Mesodermal cell (in vitro differentiated cells): ENCODE data around the gene CCDC136. TPM values are rescaled to one million over a fixed set of nuclear protein-coding genes. Genes with fewer than 3 reads are reported as not detected.

ENCODE experiments used
- H3K27ac ChIP-seq: 2 replicates; pipeline ENCODE4 v1.7.0; 2013; ENCODE audit warnings: mild to moderate bottlenecking, low read depth, low read length, moderate library complexity; ENCODE audit not compliant: severe bottlenecking
- H3K36me3 ChIP-seq: 2 replicates; pipeline ENCODE4 v1.7.1; 2013; ENCODE audit warnings: mild to moderate bottlenecking, low read length, moderate library complexity; ENCODE audit not compliant: control insufficient read depth, insufficient read depth
- H3K4me1 ChIP-seq: one replicate; pipeline ENCODE4 v1.7.1; 2013; ENCODE audit warnings: mild to moderate bottlenecking, low read length; ENCODE audit not compliant: insufficient read depth, control insufficient read depth, poor library complexity, severe bottlenecking
- H3K4me3 ChIP-seq: 2 replicates; pipeline ENCODE4 v1.7.0; 2013; ENCODE audit warnings: low read length, control low read depth, mild to moderate bottlenecking; ENCODE audit not compliant: insufficient read depth, poor library complexity, severe bottlenecking; ENCODE audit errors: extremely low read depth
- H3K9me3 ChIP-seq: 2 replicates; pipeline ENCODE4 v1.7.1; 2013; ENCODE audit warnings: mild to moderate bottlenecking, low read length, moderate library complexity; ENCODE audit not compliant: control insufficient read depth
- WGBS, 2 experiments: methylation state at CpG; one replicate each; pipeline ENCODE4 v1.1.5; 2013; ENCODE audit warnings: missing lambda C conversion rate in 2 of 2; ENCODE audit not compliant: insufficient coverage in 2 of 2; 5-methylcytosine and 5-hydroxymethylcytosine counted together
- polyA plus RNA-seq, 2 experiments: library from polyadenylated mRNA; stranded (reverse); fragments of 50-300 nt; gene quantifications; one replicate each; pipeline ENCODE4 v1.2.3, GENCODE V29; 2013

Gene CCDC136
- polyA plus RNA-seq (2013, experiment 1 of 2): 32.7 TPM
- polyA plus RNA-seq (2013, experiment 2 of 2): 33.8 TPM

DNA sequence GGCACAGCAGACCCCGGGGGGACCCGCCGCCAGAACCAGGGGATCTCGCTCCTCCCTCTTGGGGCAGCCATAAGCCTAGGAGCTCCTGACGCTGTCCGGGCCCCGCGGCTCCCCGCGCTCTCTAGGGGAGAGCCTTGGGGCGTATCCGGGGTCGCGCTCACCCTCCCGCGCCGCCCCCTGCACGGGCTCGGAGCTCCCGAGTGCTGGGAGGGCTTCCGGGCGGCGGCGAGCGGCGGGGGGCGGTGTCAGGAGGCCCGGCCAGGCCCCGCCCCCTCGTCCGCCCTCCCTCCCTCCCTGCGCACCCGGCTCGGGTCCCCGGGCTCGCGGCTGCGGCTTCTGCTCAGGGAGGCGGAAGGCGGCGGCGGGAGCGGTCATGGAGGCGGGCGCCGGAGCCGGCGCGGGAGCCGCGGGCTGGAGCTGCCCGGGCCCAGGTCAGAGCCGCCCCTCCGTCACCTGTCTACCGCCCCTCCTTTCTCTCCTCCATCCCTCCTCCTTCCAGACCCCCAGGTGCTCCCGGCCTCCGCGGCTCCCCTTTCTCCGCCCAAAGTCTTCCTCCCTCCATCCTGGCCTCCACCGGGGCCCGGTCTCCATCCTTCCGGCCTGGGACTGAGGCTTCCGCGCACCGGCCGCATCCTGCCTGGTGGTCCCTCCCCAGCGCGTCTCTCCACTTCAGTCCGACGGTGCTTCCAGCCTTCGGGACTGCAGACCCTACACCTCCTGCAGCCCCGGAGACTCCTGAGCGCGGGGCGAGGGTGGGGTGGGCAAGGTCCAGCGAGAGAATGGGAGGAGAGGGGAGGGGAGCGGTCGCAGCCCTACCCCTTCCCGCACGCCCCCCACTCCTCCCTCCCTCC is at the start of gene CCDC136:
TSS of gene CCDC136 (plus strand) at position 848 of the 851 bp plus-strand sequence. CDS start 444 bp downstream, outside the sequence.
- 0% methylated on average over 26 to 58 of the region's 80 CpGs for WGBS, 2 experiments
- Histone ChIP-seq H3K27ac (peak within 1 kb of the TSS; percentile 29), H3K36me3 (peaks cover 19% of the 10 kb centered on the region), H3K4me3 (peak within 1 kb of the TSS; percentile 78), H3K4me1 (peaks cover 24% of the 10 kb centered on the region), H3K9me3 (no peaks in the 10 kb centered on the region)

DNA sequence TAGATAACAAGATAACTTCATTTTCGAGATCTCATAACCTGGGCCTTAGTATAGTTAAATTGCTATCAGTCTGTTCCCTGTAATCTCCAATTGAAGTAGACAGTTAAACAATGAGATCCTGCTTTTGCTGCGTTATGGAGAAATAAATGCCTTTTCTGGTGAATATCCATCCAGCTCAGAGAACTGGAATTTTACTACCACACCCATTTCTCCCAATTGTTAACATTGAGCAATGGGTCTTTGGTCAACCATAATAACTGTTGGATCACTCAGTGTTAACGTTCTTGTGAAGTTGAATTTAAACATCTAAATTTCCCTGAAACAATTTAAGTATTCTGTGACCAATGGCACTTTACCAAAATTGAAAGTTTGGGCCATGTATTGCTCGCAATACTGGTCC is 49.6 kb upstream of the CCDC136 start:
- Histone ChIP-seq H3K4me3 (no peak overlapping the region), H3K36me3 (peaks cover 52% of the 10 kb centered on the region), H3K9me3 (no peaks in the 10 kb centered on the region), H3K27ac (no peak overlapping the region), H3K4me1 (peaks cover 35% of the 10 kb centered on the region)
- WGBS, 2 experiments: 100% methylated on average over 1 to 2 of the region's 4 CpGs

DNA sequence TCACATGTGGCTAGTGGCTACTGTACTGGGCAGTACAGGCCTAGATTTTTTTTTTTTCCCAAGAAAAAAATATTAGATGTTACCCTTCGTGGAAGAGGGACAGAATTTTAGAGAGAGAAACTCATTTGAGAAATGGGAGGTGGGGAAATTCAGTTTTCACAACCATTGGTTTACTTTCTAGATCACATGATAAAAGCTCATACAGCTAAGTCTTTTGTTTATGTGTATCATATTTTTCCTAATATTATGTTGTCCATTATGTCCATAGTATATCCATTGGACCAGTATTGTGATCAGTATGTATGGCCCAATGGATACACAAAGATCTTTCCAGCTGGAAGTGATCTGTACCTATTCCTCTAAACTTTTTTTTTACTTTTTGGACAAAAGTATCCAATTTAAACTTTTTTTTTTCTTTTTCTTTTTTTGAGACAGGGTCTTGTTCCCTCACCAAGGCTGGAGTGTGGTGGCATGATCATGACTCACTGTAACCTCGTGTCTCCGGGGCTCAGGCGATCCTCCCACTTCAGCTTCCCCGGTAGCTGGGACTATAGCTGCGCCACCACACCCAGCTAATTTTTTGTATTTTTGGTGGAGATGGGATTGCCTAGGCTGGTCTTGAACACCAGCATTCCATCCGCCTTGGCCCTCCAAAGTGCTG is 48.5 kb upstream of the CCDC136 start:
- Histone ChIP-seq H3K4me1 (peaks cover 33% of the 10 kb centered on the region), H3K4me3 (no peak overlapping the region)
- WGBS, 2 experiments: 96 to 100% methylated on average over 1 to 4 of the region's 7 CpGs

DNA sequence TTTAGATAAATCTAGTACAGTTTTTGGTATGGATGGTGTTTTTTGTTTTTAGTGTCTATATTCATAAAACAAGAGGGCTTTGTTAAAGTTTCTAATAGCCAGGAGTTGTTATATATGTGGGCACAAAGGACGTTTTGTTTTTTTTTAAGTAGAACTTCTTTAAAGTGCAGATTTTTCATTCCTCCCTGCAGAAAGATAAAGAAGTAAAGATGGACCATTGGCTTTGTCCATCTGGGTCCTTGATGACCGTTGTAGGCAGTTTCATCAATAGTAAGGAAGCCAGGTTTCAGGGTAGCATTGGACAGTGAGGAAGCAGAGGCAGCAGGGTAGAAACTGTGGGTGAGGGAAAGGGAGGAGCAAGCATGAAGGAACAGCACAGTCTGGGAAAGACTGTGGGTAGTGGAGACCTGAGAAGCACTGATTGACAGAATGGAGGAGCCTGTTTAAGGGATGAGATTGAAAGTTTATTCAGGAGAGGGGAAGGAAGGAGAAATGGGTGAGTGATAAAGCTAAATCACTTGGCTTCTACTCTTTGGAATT is 47.3 kb upstream of the CCDC136 start:
- 88 to 94% methylated on average over 1 to 2 of the region's 2 CpGs for whole genome bisulfite sequencing, 2 experiments
- H3K27ac ChIP-seq: no peak overlapping the region
- no peak overlapping the region for H3K4me3 ChIP-seq
- peaks cover 29% of the 10 kb centered on the region for H3K4me1 ChIP-seq
- H3K36me3 ChIP-seq: peaks cover 74% of the 10 kb centered on the region
- no peaks in the 10 kb centered on the region for H3K9me3 ChIP-seq

More for the DNA sequence above, 48.5 kb upstream of the CCDC136 start:
- H3K36me3 ChIP-seq: peaks cover 62% of the 10 kb centered on the region
- no peak overlapping the region for H3K27ac ChIP-seq
- H3K9me3 ChIP-seq: no peaks in the 10 kb centered on the region

DNA sequence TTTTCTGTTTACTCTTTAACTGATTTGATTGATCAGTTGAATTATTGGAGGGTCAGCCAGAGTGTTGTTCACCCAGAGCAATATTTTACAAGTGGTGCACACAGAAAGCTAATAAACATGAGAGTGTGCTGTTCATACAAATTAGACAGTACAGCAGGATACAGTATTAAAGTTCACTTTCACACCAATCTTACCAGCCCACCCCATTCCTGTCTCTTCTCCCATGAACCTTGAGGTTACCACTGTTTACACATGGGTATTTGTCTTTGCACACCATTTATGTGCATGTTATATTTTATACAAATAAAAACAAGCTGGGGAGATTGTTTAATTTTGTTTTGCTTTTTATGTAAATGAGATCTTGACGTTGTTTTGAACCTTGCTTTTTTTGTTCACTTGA is 46.1 kb upstream of the CCDC136 start:
- Histone ChIP-seq H3K27ac (no peak overlapping the region), H3K4me1 (peaks cover 29% of the 10 kb centered on the region)

DNA sequence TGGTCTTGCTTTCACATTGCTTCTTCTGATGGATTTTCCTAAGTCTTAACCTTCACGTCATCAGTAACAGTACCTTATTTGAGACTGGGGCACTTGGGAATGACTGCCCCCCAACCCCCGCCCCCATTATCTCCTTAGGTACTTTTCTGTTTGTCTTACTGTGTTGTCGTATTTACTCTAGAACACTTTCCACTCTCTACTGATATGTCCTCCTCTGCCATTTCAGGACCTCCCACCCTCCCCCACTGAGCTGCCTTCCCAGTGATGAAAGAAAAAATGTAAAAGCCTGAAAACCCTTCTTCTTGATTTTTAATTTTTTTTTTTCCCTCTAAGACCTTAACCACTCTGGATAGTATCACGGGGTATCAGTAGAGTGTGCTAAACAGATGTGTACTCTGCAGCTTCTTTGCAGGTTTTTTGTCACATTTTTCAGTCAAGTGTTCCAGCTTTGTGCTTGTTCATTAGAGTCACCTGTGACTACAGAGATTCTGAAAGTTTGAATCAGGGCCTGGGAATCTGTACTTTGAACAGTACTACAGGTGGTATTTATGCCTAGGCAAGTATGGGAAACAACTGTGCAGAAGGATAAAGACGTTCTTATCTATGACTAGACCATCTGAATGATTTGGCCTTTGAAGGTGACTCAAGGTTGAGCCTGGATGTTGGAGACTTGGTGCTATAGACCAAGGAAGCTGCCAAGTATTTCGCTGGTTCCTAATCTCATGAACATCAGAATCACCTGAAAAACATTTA is 44.3 kb upstream of the CCDC136 start:
- no peak overlapping the region for H3K27ac ChIP-seq
- WGBS, 2 experiments: 90 to 95% methylated on average over 4 to 5 of the region's 6 CpGs
- H3K9me3 ChIP-seq: no peaks in the 10 kb centered on the region
- H3K4me3 ChIP-seq: no peak overlapping the region
- peaks cover 92% of the 10 kb centered on the region for H3K36me3 ChIP-seq
- H3K4me1 ChIP-seq: peaks cover 19% of the 10 kb centered on the region

More for the DNA sequence above, 46.1 kb upstream of the CCDC136 start:
- H3K9me3 ChIP-seq: no peaks in the 10 kb centered on the region
- 100% methylated on average over 1 of the region's 1 CpG; no CpG with 5 or more reads in 1 of the 2 experiments for WGBS, 2 experiments
- H3K4me3 ChIP-seq: no peak overlapping the region
- H3K36me3 ChIP-seq: peaks cover 86% of the 10 kb centered on the region

DNA sequence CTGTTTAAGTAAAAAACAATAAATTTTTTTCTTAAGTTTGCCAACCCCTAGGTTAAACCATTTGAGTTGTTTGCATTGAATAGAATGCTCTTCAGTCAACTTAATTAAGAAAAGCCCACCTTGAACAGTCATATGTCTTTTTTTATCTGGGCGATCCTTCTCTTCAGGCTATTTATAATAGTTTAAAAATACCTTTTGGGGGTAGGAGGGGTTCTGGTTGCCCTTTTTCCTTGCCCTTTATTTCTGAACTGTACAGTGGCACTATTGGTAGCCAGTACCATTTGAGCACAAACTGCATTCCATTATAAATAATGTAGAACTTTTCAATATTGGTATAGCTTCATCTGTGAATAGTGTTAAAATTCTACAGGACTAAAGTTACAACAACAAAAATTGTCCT is 39.5 kb upstream of the CCDC136 start:
- no peak overlapping the region for H3K27ac ChIP-seq
- no CpG with 5 or more reads among the region's 1 CpG for WGBS, 2 experiments
- peaks cover 4% of the 10 kb centered on the region for H3K4me1 ChIP-seq
- no peaks in the 10 kb centered on the region for H3K9me3 ChIP-seq
- H3K4me3 ChIP-seq: no peak overlapping the region
- peaks cover 97% of the 10 kb centered on the region for H3K36me3 ChIP-seq

DNA sequence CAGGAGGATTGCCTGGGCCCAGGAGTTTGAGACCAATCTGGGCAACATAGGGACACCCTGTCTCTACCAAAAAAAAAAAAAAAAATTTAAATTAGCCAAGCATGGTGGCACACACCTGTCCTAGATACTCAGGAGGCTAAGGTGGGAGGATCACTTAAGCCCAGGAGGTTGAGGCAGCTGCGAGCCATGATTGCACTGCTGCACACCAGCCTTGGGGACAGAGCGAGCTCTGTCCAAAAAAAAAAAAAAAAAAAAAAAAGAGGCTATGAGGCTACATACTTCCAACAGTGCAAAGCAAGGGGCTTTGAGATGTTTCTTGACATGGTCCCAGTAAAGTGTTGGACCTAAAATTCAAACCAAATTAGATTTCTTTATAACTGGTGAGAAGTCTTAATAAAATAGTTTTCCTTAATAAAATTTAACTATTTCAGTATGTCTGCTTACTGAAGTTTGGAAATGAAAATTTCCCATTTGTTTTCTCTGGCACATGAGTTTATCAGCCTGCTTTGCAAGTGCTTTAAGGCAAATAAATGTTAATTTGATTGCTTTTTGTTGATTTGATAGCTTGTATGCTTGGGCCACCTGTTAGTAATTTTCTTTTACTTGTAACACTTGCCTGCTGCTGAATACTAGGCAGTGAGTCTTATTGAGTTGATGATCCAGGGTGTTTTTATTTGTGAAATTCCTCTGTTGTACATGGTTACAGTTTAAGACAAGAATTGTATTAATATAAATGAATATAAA is 36.5 kb upstream of the CCDC136 start:
- Histone ChIP-seq H3K4me1 (no peaks in the 10 kb centered on the region), H3K9me3 (no peaks in the 10 kb centered on the region), H3K4me3 (no peak overlapping the region), H3K36me3 (peaks cover 95% of the 10 kb centered on the region), H3K27ac (no peak overlapping the region)
- WGBS, 2 experiments: no CpG with 5 or more reads among the region's 2 CpGs

DNA sequence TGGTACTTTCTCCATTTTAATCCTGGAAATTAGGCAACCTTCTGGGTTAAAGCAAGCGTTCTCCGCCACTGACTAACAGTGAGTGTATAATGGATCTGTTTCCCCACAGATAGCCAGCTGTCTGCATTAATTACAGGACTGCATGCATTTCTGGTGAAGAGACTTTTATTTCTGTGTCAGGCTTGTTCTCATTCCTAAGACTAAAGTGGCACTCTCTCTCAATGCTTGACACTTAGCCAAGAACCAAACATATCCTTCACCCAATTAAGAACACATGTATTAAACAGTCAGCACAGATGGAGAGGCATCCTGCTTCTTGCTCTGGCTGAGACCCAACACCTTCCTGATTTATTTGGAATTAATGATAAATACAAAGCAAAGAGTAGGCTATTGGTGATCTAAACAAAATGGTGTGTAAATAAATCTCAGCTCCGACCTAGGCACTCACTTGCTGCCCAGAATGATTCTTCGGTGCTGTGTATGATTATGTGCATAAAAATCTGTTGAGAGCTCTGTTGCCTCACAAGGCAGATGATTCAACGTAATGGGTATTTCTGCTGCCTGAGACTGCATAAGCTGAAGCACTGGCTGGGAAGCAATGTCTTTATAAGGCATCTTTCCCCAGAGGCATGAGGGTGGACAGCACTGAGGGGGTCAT is 35.8 kb upstream of the CCDC136 start:
- Histone ChIP-seq H3K4me3 (no peak overlapping the region), H3K9me3 (no peaks in the 10 kb centered on the region), H3K36me3 (peaks cover 95% of the 10 kb centered on the region), H3K27ac (no peak overlapping the region), H3K4me1 (no peaks in the 10 kb centered on the region)
- 93 to 100% methylated on average over 2 to 5 of the region's 5 CpGs for WGBS, 2 experiments
